HepG2 (cell line): ENCODE results near the gene ST3GAL4. TPM values are rescaled to one million over a fixed set of nuclear protein-coding genes. Genes with fewer than 3 reads are reported as not detected.

Source experiments
- ATAC-seq: fragments of 200-7000 bp; cut with Tn5 transposase; 3 replicates; pipeline ENCODE4 v1.9.1; 2020; ENCODE audit warnings: mild to moderate bottlenecking, moderate library complexity
- BruUV-seq: library from RNA; stranded (reverse); fragments of 400-500 nt; replicated peaks from 2 replicates; lab custom pipeline; 2021; lab: Mats Ljungman, UMichigan
- CTCF ChIA-PET: fragments of 300-600 bp; formaldehyde crosslinking; extraction: SDS; loops from one replicate; lab custom pipeline; 2021; ENCODE audit warnings: low total read pairs, inconsistent platforms, low intra/inter-chr PET ratio; lab: Yijun Ruan, JAX
- POLR2A ChIA-PET: fragments of 350-600 bp; sonication (Branson Sonifier 250); formaldehyde crosslinking; loops from one replicate; lab custom pipeline; 2020; ENCODE audit warnings: antibody characterized with exemption, inconsistent platforms; lab: Yijun Ruan, JAX
- DNase-seq: peaks from one replicate; pipeline ENCODE4 v3.0.0-alpha.2; 2015; ENCODE audit warnings: low spot score
- FAIRE-seq: peaks from 3 replicates; lab custom pipeline; 2011; peaks lifted over from hg19 to GRCh38; lab: Jason Lieb, UNC
- H2AFZ ChIP-seq: one replicate; pipeline ENCODE4 v1.6.1; 2011; ENCODE audit warnings: low read length, inconsistent platforms
- H3K27ac ChIP-seq: fragments of 300-600 bp; 3 replicates; pipeline ENCODE4 v1.8.0; 2011; ENCODE audit warnings: mixed run types, mild to moderate bottlenecking, mixed read lengths, low read length, inconsistent platforms; ENCODE audit not compliant: insufficient read depth; ENCODE audit errors: extremely low read length
- H3K27me3 ChIP-seq, 2 experiments: fragments of 200-600 bp in 1 of 2; 2 replicates in 1 of 2; 3 replicates in 1 of 2; pipeline versions ENCODE4 v1.6.0 to v1.8.0; 2011; ENCODE audit warnings: low read length in 2 of 2, mild to moderate bottlenecking in 2 of 2, moderate library complexity in 2 of 2, inconsistent platforms in 1 of 2; ENCODE audit not compliant: insufficient read depth in 2 of 2, control insufficient read depth in 1 of 2
- H3K36me3 ChIP-seq, 2 experiments: fragments of 200-600 bp in 1 of 2; replicated peaks in 1 of 2; 2 replicates in 1 of 2; 3 replicates in 1 of 2; pipeline versions ENCODE4 v1.5.1 to v1.8.0; 2011; ENCODE audit warnings: low read length in 2 of 2, inconsistent platforms in 1 of 2; ENCODE audit not compliant: insufficient read depth in 2 of 2, control insufficient read depth in 1 of 2
- H3K4me1 ChIP-seq: 2 replicates; pipeline ENCODE4 v1.5.1; 2012; ENCODE audit warnings: low read length, inconsistent platforms; ENCODE audit not compliant: insufficient read depth
- H3K4me2 ChIP-seq: 2 replicates; pipeline ENCODE4 v1.6.0; 2011; ENCODE audit warnings: low read depth, low read length, inconsistent platforms
- H3K4me3 ChIP-seq, 3 experiments: fragments of 200-600 bp in 1 of 3; sonication (generic), shearing (Covaris generic) in 1 of 3; replicated peaks in 1 of 3; 2 replicates each; pipeline ENCODE4 v1.5.1; 2011 to 2016; ENCODE audit warnings: low read length in 3 of 3, inconsistent platforms in 2 of 3, low read depth in 2 of 3, mild to moderate bottlenecking in 2 of 3, control low read depth in 1 of 3, mixed read lengths in 1 of 3; ENCODE audit not compliant: insufficient read depth in 1 of 3
- H3K79me2 ChIP-seq: one replicate; pipeline ENCODE4 v1.6.1; 2011; ENCODE audit warnings: low read length, inconsistent platforms; ENCODE audit not compliant: insufficient read depth
- H3K9ac ChIP-seq: 2 replicates; pipeline ENCODE4 v1.6.0; 2011; ENCODE audit warnings: mild to moderate bottlenecking, low read depth, low read length, inconsistent platforms; ENCODE audit not compliant: insufficient read depth
- H3K9me3 ChIP-seq: 2 replicates; pipeline ENCODE4 v1.5.1; 2012; ENCODE audit warnings: mild to moderate bottlenecking, low read length
- H4K20me1 ChIP-seq: 2 replicates; pipeline ENCODE4 v1.6.0; 2011; ENCODE audit warnings: inconsistent platforms, mild to moderate bottlenecking, low read length, moderate library complexity; ENCODE audit not compliant: insufficient read depth
- MAFK ChIP-seq, 2 experiments: IDR thresholded peaks in 1 of 2; conservative IDR thresholded peaks in 1 of 2; 2 replicates each; pipeline ENCODE4 v1.6.1; 2011; ENCODE audit warnings: improper control_type of control experiment in 2 of 2, low read length in 2 of 2
- MEIS2 ChIP-seq: sonication (generic); formaldehyde crosslinking; IDR thresholded peaks from 2 replicates; pipeline ENCODE4 v1.9.0; 2021; ENCODE audit warnings: mild to moderate bottlenecking, missing genetic modification reagents
- ZNF615 ChIP-seq: sonication (generic); formaldehyde crosslinking; IDR thresholded peaks from 2 replicates; pipeline ENCODE4 v1.5.0; 2020; ENCODE audit warnings: mild to moderate bottlenecking, missing genetic modification reagents, borderline replicate concordance
- WGBS: methylation state at CpG from one replicate; pipeline ENCODE4 v1.1.6; 2017; ENCODE audit warnings: low lambda C conversion rate; 5-methylcytosine and 5-hydroxymethylcytosine counted together
- in situ Hi-C: cut with HindIII; loops from 2 replicates; pipeline ENCODE4 v1.10.0; 2017; ENCODE audit warnings: low pct_unique_long_range_greater_than_20kb; ENCODE audit not compliant: extremely low pct_ligation_motif_present
- intact Hi-C: fragments of 100-400 bp; cut with micrococcal nuclease; formaldehyde crosslinking; loops from one replicate; pipeline ENCODE4 v1.10.0; 2022; ENCODE audit not compliant: unreplicated experiment
- polyA plus RNA-seq, 8 experiments: library from polyadenylated mRNA; depleted of rRNA in 3 of 8; stranded (reverse) in 7 of 8; unstranded in 1 of 8; fragments of >200 nt; fragmentation: Illumina TruSeq in 4 of 8; extraction: Trizol in 4 of 8; gene quantifications; 2 replicates each; pipeline versions ENCODE4 v1.2.1 to v1.2.3, GENCODE V29; 2011 to 2016; ENCODE audit warnings: low read depth in 4 of 8, missing spikeins in 1 of 8, mixed read lengths in 1 of 8; ENCODE audit not compliant: insufficient read depth in 1 of 8
- total RNA-seq, 5 experiments: library from RNA; depleted of rRNA; stranded (reverse); fragments of >200 nt; fragmentation: Illumina TruSeq; extraction: Trizol; gene quantifications; 2 replicates each; pipeline ENCODE4 v1.2.3, GENCODE V29; 2016; ENCODE audit warnings: low read depth in 1 of 5
- TF ChIP-seq, protein P1 (sequence below): sonication (generic); formaldehyde crosslinking; conservative IDR thresholded peaks from 2 replicates; pipeline ENCODE4 v1.4.0; 2020; ENCODE audit warnings: missing genetic modification reagents

The ST3GAL4 gene
- total and polyA plus RNA-seq, 2 of the 13 experiments (the other 11 are each of a cell fraction or from before 2014, with no cell fraction given): 9.1 to 13.3 TPM

- BruUV-seq: no TSS peak
- intact Hi-C loops: no loop called here
These were observed 64.6 kb downstream of the ST3GAL4 start for GRCh38 chr11:126419801-126420697.

More at GRCh38 chr11:126419801-126420697, 64.6 kb downstream of the ST3GAL4 start:
- Histone ChIP-seq H3K4me2 (no peak overlapping the region), H4K20me1 (no peaks in the 10 kb centered on the region), H3K36me3 (peaks cover 0 to 11% of the 10 kb centered on the region in 2 experiments; a peak in 2 of 5 replicates), H3K9me3 (no peaks in the 10 kb centered on the region), H2AFZ (no peak overlapping the region), H3K4me1 (peaks cover 19% of the 10 kb centered on the region), H3K79me2 (no peaks in the 10 kb centered on the region), H3K4me3 (no peak overlapping the region), H3K27ac (no peak overlapping the region), H3K9ac (no peak overlapping the region), H3K27me3 (no peaks in the 10 kb centered on the region)
- no peak for ATAC-seq
- ChIA-PET CTCF (no interaction called here), POLR2A (no interaction called here)
- in situ Hi-C loops: no loop called here
- FAIRE-seq: no peak
- 96% methylated on average over 11 of the region's 11 CpGs for WGBS
- DNase-seq: no peak
- TF ChIP-seq MAFK (conservative IDR thresholded peaks at IDR 0.05 in 1 of 2, IDR thresholded peaks at IDR 0.05 in 1 of 2; ENCODE audit: low read length in 2 of 2) (no peak), MEIS2 (CRISPR knock-in tag) (no peak), ZNF615 (CRISPR knock-in tag) (no peak)
- TF ChIP-seq, protein P1, sequence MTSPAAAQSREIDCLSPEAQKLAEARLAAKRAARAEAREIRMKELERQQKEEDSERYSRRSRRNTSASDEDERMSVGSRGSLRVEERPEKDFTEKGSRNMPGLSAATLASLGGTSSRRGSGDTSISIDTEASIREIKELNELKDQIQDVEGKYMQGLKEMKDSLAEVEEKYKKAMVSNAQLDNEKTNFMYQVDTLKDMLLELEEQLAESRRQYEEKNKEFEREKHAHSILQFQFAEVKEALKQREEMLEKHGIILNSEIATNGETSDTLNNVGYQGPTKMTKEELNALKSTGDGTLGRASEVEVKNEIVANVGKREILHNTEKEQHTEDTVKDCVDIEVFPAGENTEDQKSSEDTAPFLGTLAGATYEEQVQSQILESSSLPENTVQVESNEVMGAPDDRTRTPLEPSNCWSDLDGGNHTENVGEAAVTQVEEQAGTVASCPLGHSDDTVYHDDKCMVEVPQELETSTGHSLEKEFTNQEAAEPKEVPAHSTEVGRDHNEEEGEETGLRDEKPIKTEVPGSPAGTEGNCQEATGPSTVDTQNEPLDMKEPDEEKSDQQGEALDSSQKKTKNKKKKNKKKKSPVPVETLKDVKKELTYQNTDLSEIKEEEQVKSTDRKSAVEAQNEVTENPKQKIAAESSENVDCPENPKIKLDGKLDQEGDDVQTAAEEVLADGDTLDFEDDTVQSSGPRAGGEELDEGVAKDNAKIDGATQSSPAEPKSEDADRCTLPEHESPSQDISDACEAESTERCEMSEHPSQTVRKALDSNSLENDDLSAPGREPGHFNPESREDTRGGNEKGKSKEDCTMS (CRISPR knock-in tag): no peak
